Smooth muscle cell (in vitro differentiated cells): ENCODE measurements around the gene HADHA. TPM values are rescaled to one million over a fixed set of nuclear protein-coding genes. Genes with fewer than 3 reads are reported as not detected.

Experiments used
- DNase-seq: peaks from one replicate; lab custom pipeline; 2025; ENCODE audit not compliant: unreplicated experiment; lab: John Stamatoyannopoulos, UW
- H2AFZ ChIP-seq: fragments of 200-600 bp; sonication (generic); 2 replicates; pipeline ENCODE4 v1.6.0; 2016; ENCODE audit warnings: antibody characterized with exemption, low read depth, mild to moderate bottlenecking
- H3F3A ChIP-seq: fragments of 200-600 bp; sonication (generic); 2 replicates; pipeline ENCODE4 v1.6.0; 2017; ENCODE audit warnings: antibody characterized with exemption, low read depth
- H3K27ac ChIP-seq: fragments of 200-600 bp; sonication (generic); 2 replicates; pipeline ENCODE4 v1.5.1; 2016; ENCODE audit warnings: low read depth, mild to moderate bottlenecking
- H3K27me3 ChIP-seq: fragments of 200-600 bp; sonication (generic); 2 replicates; pipeline ENCODE4 v1.6.1; 2016; ENCODE audit warnings: low read depth, mild to moderate bottlenecking
- H3K36me3 ChIP-seq: fragments of 200-600 bp; sonication (generic); 2 replicates; pipeline ENCODE4 v1.5.1; 2016; ENCODE audit warnings: low read depth
- H3K4me1 ChIP-seq: fragments of 200-600 bp; sonication (generic); 2 replicates; pipeline ENCODE4 v1.5.1; 2016; ENCODE audit warnings: low read depth
- H3K4me2 ChIP-seq: fragments of 200-600 bp; sonication (generic); 2 replicates; pipeline ENCODE4 v1.6.0; 2016; ENCODE audit warnings: mild to moderate bottlenecking
- H3K4me3 ChIP-seq: fragments of 200-600 bp; sonication (generic); 2 replicates; pipeline ENCODE4 v1.5.1; 2016; ENCODE audit warnings: mild to moderate bottlenecking
- H3K79me2 ChIP-seq: fragments of 200-600 bp; sonication (generic); 2 replicates; pipeline ENCODE4 v1.6.0; 2016; ENCODE audit warnings: low read depth, mild to moderate bottlenecking
- H3K9ac ChIP-seq: fragments of 200-600 bp; sonication (generic); 2 replicates; pipeline ENCODE4 v1.6.0; 2016; ENCODE audit warnings: low read depth
- H3K9me3 ChIP-seq: fragments of 200-600 bp; sonication (generic); replicated peaks from 2 replicates; pipeline ENCODE4 v1.5.1; 2016; ENCODE audit warnings: low read depth
- H4K20me1 ChIP-seq: fragments of 200-600 bp; sonication (generic); 2 replicates; pipeline ENCODE4 v1.6.0; 2016; ENCODE audit warnings: low read depth
- WGBS: methylation state at CpG from one replicate; pipeline ENCODE4 v1.1.7; 2016; ENCODE audit warnings: low lambda C conversion rate; 5-methylcytosine and 5-hydroxymethylcytosine counted together
- polyA plus RNA-seq: library from polyadenylated mRNA; unstranded; fragments of >200 nt; fragmentation: Nextera tagmentation; extraction: Ambion mirVana; gene quantifications from 2 replicates; pipeline ENCODE4 v1.2.1, GENCODE V29; 2016
- total RNA-seq: library from RNA; depleted of rRNA; stranded (reverse); fragments of >200 nt; gene quantifications from 2 replicates; pipeline ENCODE4 v1.2.3, GENCODE V29; 2014
- TF ChIP-seq, protein P1 (sequence below): fragments of 200-600 bp; sonication (generic); IDR thresholded peaks from 2 replicates; pipeline ENCODE4 v1.5.1; 2017; ENCODE audit warnings: borderline replicate concordance, mild to moderate bottlenecking, antibody characterized with exemption; ENCODE audit not compliant: insufficient read depth, poor library complexity, severe bottlenecking

Gene HADHA
- total and polyA plus RNA-seq, 2 experiments from 2014 or later = 96.9 to 111 TPM

DNA sequence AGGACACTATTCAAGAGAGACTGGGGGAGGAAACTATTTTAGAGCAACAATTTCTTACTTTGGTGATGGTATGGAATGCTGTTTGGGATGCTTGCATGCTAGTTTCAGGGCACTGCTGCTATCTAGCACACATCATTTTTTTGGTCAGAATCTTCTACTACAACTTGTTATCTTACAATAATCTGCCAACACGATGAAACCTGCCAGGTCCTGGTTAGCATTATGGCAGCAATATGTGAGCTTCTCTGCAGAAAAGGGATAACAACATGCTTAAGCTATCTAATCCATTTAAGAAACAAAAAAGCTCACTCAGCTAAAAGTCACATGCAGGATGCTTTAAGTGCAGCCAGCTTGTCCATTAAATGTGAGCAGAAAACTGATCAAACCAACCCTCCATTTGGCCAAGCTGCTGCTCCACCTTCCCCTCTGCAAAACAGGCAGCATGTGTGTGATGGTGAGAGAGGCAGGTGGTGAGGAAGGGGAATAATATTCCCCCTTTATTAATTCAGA lies 41.4 kb downstream of the HADHA start:
- Histone ChIP-seq H3K36me3 (peaks cover 1% of the 10 kb centered on the region), H3K79me2 (no peaks in the 10 kb centered on the region), H3K27me3 (no peaks in the 10 kb centered on the region), H2AFZ (no peak overlapping the region), H3K4me1 (peaks cover 10% of the 10 kb centered on the region), H4K20me1 (no peaks in the 10 kb centered on the region), H3K4me3 (no peak overlapping the region), H3F3A (no peaks in the 10 kb centered on the region), H3K9me3 (no peaks in the 10 kb centered on the region), H3K27ac (no peak overlapping the region), H3K4me2 (no peak overlapping the region), H3K9ac (no peak overlapping the region)
- DNase-seq = no peak
- TF ChIP-seq, protein P1, sequence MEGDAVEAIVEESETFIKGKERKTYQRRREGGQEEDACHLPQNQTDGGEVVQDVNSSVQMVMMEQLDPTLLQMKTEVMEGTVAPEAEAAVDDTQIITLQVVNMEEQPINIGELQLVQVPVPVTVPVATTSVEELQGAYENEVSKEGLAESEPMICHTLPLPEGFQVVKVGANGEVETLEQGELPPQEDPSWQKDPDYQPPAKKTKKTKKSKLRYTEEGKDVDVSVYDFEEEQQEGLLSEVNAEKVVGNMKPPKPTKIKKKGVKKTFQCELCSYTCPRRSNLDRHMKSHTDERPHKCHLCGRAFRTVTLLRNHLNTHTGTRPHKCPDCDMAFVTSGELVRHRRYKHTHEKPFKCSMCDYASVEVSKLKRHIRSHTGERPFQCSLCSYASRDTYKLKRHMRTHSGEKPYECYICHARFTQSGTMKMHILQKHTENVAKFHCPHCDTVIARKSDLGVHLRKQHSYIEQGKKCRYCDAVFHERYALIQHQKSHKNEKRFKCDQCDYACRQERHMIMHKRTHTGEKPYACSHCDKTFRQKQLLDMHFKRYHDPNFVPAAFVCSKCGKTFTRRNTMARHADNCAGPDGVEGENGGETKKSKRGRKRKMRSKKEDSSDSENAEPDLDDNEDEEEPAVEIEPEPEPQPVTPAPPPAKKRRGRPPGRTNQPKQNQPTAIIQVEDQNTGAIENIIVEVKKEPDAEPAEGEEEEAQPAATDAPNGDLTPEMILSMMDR = no peak
- WGBS = 73% methylated on average over 1 of the region's 1 CpG

DNA sequence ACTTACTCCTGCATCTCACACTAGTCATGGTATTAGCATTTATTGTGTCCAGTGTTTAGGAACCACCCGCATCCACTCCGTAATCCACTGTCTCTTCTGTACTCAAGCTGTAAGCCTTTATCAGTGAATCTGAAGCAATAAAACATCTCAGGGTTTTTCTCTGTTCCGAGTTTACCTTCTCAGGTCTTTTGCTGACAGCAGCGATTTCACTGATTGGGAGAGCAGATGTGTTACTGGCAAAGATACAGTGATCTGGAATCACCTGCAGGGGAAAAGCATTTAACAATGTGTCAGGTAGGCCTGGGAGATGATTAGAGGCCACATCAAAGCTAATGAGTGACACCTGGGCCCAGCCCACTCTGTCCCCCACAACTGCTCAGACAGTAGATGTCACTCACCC lies 46.9 kb downstream of the HADHA start:
- Histone ChIP-seq H3F3A (no peaks in the 10 kb centered on the region), H4K20me1 (no peaks in the 10 kb centered on the region), H3K27ac (no peak overlapping the region), H3K27me3 (no peaks in the 10 kb centered on the region), H3K4me2 (no peak overlapping the region), H2AFZ (no peak overlapping the region), H3K4me3 (no peak overlapping the region), H3K36me3 (no peaks in the 10 kb centered on the region), H3K9me3 (no peaks in the 10 kb centered on the region), H3K79me2 (no peaks in the 10 kb centered on the region), H3K4me1 (no peaks in the 10 kb centered on the region), H3K9ac (no peak overlapping the region)
- TF ChIP-seq, protein P1 = no peak
- WGBS = 92% methylated on average over 4 of the region's 4 CpGs
- DNase-seq = no peak

DNA sequence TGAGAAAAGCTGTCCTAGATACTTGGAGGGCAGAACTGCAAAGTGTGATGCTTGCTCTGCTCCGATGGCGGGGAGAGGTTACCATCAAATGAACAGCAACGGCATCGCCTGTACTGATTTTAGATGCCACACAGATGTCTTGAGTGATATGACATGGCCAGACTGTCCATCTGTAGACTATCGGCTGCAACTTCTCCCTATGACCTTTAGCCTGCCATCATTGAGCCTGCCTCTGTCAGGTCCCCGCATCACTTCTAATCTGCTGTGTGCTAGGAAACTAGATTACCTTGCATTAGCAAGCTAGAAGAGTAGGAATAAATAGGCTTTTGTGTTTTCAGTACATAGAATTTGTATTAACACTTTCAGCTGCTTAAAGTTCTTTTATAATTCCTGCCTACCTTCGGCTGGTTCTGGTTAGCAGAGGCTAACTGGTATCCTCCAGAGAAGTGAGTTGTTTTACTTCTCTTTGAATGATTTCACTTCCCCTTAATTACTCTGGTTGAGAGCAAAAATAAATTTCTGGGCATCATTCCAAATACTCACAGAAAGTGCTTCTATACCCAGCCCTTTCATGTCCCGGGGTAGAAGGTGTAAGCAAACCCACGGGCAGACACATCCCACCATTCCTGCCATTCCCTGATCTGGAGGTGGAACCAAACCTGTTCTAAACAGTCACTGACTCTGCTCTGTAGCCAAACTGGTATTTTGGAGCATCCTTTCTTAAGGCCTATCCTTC lies 47.6 kb downstream of the HADHA start:
- no peaks in the 10 kb centered on the region for H3K79me2 ChIP-seq
- H4K20me1 ChIP-seq = no peaks in the 10 kb centered on the region
- TF ChIP-seq, protein P1 = no peak
- 95% methylated on average over 9 of the region's 9 CpGs for WGBS
- H3K36me3 ChIP-seq = no peaks in the 10 kb centered on the region
- H3K4me3 ChIP-seq = no peak overlapping the region
- H3K9me3 ChIP-seq = no peaks in the 10 kb centered on the region
- H3K27me3 ChIP-seq = no peaks in the 10 kb centered on the region
- H2AFZ ChIP-seq = no peak overlapping the region
- H3K27ac ChIP-seq = no peak overlapping the region
- H3F3A ChIP-seq = no peaks in the 10 kb centered on the region
- H3K9ac ChIP-seq = no peak overlapping the region
- no peaks in the 10 kb centered on the region for H3K4me1 ChIP-seq
- no peak for DNase-seq
- H3K4me2 ChIP-seq = no peak overlapping the region
